Measurements from ENCODE around the gene SLC7A8. TPM values are rescaled to one million over a fixed set of nuclear protein-coding genes. Genes with fewer than 3 reads are reported as not detected.

Gene SLC7A8
- total RNA-seq, 1 experiment from 2014 or later = 0.90 TPM

DNA sequence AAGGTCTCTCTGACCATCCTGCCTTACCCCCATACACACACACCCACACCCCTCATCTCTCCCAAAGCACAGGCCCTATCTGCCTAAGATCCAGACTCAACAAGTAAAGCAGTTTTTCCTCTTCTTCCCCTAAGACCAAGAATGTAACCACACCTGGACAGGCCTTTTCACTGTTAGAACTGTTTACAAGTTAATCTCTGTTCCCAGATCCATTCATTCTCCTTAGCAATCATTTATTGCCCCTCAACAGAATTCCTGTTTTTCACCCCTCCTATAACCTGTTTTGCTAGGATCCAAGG is 76.8 kb downstream of the SLC7A8 start:
- TF ChIP-seq TCF7L2 (IDR thresholded peaks at IDR 0.05; ENCODE audit: low read depth, low read length) = no peak
- TF ChIP-seq POLR2AphosphoS5 (IDR thresholded peaks at IDR 0.05; ENCODE audit: low read depth, low read length) = no peak
- TF ChIP-seq SIN3A (IDR thresholded peaks at IDR 0.05; ENCODE audit: borderline replicate concordance, insufficient read depth, low read depth, low read length) = no peak
- TF ChIP-seq, protein P1, sequence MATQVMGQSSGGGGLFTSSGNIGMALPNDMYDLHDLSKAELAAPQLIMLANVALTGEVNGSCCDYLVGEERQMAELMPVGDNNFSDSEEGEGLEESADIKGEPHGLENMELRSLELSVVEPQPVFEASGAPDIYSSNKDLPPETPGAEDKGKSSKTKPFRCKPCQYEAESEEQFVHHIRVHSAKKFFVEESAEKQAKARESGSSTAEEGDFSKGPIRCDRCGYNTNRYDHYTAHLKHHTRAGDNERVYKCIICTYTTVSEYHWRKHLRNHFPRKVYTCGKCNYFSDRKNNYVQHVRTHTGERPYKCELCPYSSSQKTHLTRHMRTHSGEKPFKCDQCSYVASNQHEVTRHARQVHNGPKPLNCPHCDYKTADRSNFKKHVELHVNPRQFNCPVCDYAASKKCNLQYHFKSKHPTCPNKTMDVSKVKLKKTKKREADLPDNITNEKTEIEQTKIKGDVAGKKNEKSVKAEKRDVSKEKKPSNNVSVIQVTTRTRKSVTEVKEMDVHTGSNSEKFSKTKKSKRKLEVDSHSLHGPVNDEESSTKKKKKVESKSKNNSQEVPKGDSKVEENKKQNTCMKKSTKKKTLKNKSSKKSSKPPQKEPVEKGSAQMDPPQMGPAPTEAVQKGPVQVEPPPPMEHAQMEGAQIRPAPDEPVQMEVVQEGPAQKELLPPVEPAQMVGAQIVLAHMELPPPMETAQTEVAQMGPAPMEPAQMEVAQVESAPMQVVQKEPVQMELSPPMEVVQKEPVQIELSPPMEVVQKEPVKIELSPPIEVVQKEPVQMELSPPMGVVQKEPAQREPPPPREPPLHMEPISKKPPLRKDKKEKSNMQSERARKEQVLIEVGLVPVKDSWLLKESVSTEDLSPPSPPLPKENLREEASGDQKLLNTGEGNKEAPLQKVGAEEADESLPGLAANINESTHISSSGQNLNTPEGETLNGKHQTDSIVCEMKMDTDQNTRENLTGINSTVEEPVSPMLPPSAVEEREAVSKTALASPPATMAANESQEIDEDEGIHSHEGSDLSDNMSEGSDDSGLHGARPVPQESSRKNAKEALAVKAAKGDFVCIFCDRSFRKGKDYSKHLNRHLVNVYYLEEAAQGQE (IDR thresholded peaks at IDR 0.05; ENCODE audit: insufficient read depth in 1 of 2, low read depth in 2 of 2, low read length in 1 of 2) = no peak
- TF ChIP-seq, protein P2, sequence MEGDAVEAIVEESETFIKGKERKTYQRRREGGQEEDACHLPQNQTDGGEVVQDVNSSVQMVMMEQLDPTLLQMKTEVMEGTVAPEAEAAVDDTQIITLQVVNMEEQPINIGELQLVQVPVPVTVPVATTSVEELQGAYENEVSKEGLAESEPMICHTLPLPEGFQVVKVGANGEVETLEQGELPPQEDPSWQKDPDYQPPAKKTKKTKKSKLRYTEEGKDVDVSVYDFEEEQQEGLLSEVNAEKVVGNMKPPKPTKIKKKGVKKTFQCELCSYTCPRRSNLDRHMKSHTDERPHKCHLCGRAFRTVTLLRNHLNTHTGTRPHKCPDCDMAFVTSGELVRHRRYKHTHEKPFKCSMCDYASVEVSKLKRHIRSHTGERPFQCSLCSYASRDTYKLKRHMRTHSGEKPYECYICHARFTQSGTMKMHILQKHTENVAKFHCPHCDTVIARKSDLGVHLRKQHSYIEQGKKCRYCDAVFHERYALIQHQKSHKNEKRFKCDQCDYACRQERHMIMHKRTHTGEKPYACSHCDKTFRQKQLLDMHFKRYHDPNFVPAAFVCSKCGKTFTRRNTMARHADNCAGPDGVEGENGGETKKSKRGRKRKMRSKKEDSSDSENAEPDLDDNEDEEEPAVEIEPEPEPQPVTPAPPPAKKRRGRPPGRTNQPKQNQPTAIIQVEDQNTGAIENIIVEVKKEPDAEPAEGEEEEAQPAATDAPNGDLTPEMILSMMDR (IDR thresholded peaks at IDR 0.05) = no peak
- DNase-seq (ENCODE audit: low read depth, low spot score) = no peak
- intact Hi-C loops (cut with micrococcal nuclease; ENCODE audit: unreplicated experiment) (no loop called here), in situ Hi-C loops (cut with HindIII; ENCODE audit: low pct_unique_long_range_greater_than_20kb, low sequenced_read_pairs) (no loop called here)
- BruUV-seq (replicated peaks) = no TSS peak
- no peak for ATAC-seq
- no peaks in the 10 kb centered on the region for H3K9me3 ChIP-seq (ENCODE audit: control insufficient read depth, insufficient read depth, low read depth, low read length)
- ChIA-PET POLR2A (no interaction called here), CTCF (no interaction called here)
- no peak overlapping the region for H3K27ac ChIP-seq (ENCODE audit: low read length)
- H3K27me3 ChIP-seq (ENCODE audit: control insufficient read depth, insufficient read depth, low read length) = no peaks in the 10 kb centered on the region; the same call in 1 of the 2 replicates
- no peak overlapping the region for H3K4me3 ChIP-seq (ENCODE audit: low read depth in 2 of 2, low read length in 2 of 2)
- H3K36me3 ChIP-seq (ENCODE audit: control insufficient read depth, insufficient read depth, low read length) = no peaks in the 10 kb centered on the region
- no peaks in the 10 kb centered on the region for H3K4me1 ChIP-seq (ENCODE audit: control insufficient read depth, insufficient read depth, low read length)

GRCh38 chr14:23105348-23105824 is 78.1 kb downstream of the SLC7A8 start:
- in situ Hi-C loops (cut with HindIII; ENCODE audit: low pct_unique_long_range_greater_than_20kb, low sequenced_read_pairs) = no loop called here
- H3K27me3 ChIP-seq (ENCODE audit: control insufficient read depth, insufficient read depth, low read length) = no peaks in the 10 kb centered on the region; the same call in 1 of the 2 replicates
- H3K9me3 ChIP-seq (ENCODE audit: control insufficient read depth, insufficient read depth, low read depth, low read length) = no peaks in the 10 kb centered on the region
- intact Hi-C loops (cut with micrococcal nuclease; ENCODE audit: unreplicated experiment) = no loop called here
- H3K36me3 ChIP-seq (ENCODE audit: control insufficient read depth, insufficient read depth, low read length) = no peaks in the 10 kb centered on the region
- DNase-seq (ENCODE audit: low read depth, low spot score) = no peak
- no peak overlapping the region for H3K4me3 ChIP-seq (ENCODE audit: low read depth in 2 of 2, low read length in 2 of 2)
- no peaks in the 10 kb centered on the region for H3K4me1 ChIP-seq (ENCODE audit: control insufficient read depth, insufficient read depth, low read length)
- ChIA-PET CTCF (no interaction called here), POLR2A (no interaction called here)
- H3K27ac ChIP-seq (ENCODE audit: low read length) = no peak overlapping the region
- BruUV-seq (replicated peaks) = no TSS peak
- ATAC-seq = no peak
- TF ChIP-seq POLR2AphosphoS5 (IDR thresholded peaks at IDR 0.05; ENCODE audit: low read depth, low read length) = no peak
- no peak for TF ChIP-seq TCF7L2 (IDR thresholded peaks at IDR 0.05; ENCODE audit: low read depth, low read length)
- TF ChIP-seq, protein P2 (IDR thresholded peaks at IDR 0.05) = no peak
- TF ChIP-seq SIN3A (IDR thresholded peaks at IDR 0.05; ENCODE audit: borderline replicate concordance, insufficient read depth, low read depth, low read length) = no peak
- TF ChIP-seq, protein P1 (IDR thresholded peaks at IDR 0.05; ENCODE audit: insufficient read depth in 1 of 2, low read depth in 2 of 2, low read length in 1 of 2) = no peak
